Cardiac muscle cell (in vitro differentiated cells and primary cell): ENCODE data around the gene PKN3. TPM values are rescaled to one million over a fixed set of nuclear protein-coding genes. Genes with fewer than 3 reads are reported as not detected.
A peak's percentile ranks its signal among the peaks of the same experiment; 100 is the strongest.

Source experiments
- DNase-seq, 2 donors: peaks; one replicate each; pipeline versions ENCODE4 v3.0.0 to v3.0.0-alpha.2; 2010 to 2017; ENCODE audit warnings: low read depth in 1 of 2, low spot score in 1 of 2
- H3K27ac ChIP-seq: fragments of 200-600 bp; sonication (generic); 2 replicates; pipeline ENCODE4 v1.5.1; 2016
- H3K27me3 ChIP-seq: fragments of 200-600 bp; sonication (generic); 2 replicates; pipeline ENCODE4 v1.6.0; 2016; ENCODE audit warnings: control low read depth
- H3K36me3 ChIP-seq: fragments of 200-600 bp; sonication (generic); 2 replicates; pipeline ENCODE4 v1.5.1; 2016; ENCODE audit warnings: control low read depth
- H3K4me1 ChIP-seq: fragments of 200-600 bp; sonication (generic); 2 replicates; pipeline ENCODE4 v1.8.1; 2017; ENCODE audit warnings: low read depth, mild to moderate bottlenecking, mixed run types
- H3K4me3 ChIP-seq: fragments of 200-600 bp; sonication (generic); 2 replicates; pipeline ENCODE4 v1.5.1; 2016; ENCODE audit warnings: mild to moderate bottlenecking
- H3K9me3 ChIP-seq: fragments of 200-600 bp; sonication (generic); 2 replicates; pipeline ENCODE4 v1.5.1; 2017; ENCODE audit warnings: low read depth, mild to moderate bottlenecking, control low read depth
- CTCF ChIP-seq: IDR thresholded peaks from 2 replicates; pipeline ENCODE4 v1.5.1; 2012; ENCODE audit warnings: low read depth, mild to moderate bottlenecking, low read length
- polyA plus RNA-seq: library from polyadenylated mRNA; unstranded; fragments of >200 nt; fragmentation: Nextera tagmentation; extraction: Ambion mirVana; gene quantifications from 2 replicates; pipeline ENCODE4 v1.2.1, GENCODE V29; 2016
- total RNA-seq: library from RNA; depleted of rRNA; stranded (reverse); fragments of >200 nt; gene quantifications from 2 replicates; pipeline ENCODE4 v1.2.3, GENCODE V29; 2016

PKN3 gene
- total and polyA plus RNA-seq, 2 experiments from 2014 or later, result 13.4 to 17.9 TPM

DNA sequence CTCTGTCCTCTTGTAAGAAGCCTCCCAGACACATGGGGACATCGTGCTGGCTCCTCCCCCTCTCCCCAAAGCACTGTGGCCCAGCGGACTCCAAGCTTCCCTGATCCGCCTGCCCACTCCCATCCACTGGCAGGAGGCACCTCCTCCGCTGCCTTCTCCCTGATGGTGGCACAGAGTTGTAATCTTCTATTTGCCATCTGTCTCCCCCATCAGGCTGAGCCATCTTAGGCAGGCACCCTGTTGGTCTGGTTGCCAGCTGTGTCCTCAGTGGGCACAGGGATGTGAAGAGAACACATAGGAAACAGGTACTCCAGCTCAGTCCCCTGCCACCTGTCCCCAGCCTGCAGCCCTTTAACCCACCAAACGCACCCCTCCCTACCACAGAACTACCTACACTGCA is 27.0 kb downstream of the PKN3 start:
- H3K36me3 ChIP-seq, result no peaks in the 10 kb centered on the region
- no peak overlapping the region for H3K27ac ChIP-seq
- H3K4me3 ChIP-seq, result no peak overlapping the region
- H3K4me1 ChIP-seq, result no peaks in the 10 kb centered on the region
- no peaks in the 10 kb centered on the region for H3K9me3 ChIP-seq
- DNase-seq, result no peak
- H3K27me3 ChIP-seq, result no peaks in the 10 kb centered on the region
- TF ChIP-seq CTCF, result no peak

DNA sequence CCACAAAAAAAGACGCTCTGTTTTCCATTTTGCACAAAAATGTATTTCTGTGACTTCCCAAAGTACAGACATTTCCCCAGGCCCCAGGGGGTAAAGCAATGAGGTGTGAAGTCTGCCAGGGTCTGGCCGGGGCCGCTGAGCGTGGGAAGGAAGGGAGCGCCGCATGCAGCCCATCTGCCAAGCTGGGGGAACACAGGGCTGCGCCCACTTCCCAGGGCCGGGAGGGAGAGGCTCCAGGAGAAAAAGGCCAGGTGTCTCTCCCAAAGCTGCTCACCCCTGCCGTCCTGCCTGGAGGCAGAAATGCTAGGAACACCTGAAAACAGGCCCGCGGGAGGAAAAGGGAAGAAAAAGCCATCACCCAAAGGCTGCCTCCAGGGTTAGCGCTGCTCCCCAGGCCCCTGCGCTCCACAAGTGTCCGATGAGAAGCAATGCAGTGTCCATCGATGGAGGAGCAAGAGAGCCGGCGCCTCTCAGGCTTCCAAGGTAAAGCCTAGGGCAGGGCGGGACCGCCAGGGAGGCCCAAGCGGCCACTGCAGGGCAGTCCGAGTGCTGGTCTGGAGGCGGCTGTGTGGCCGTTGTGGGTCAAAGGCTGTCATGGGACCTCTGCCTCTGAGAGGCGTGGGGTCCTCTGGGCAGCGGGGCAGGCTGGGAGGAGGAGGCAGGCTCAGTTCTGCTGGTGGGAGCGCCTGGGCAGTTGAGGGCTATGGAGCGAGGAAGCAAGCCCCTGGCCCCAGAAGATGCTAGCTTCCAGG is 27.6 kb downstream of the PKN3 start:
- DNase-seq, result no peak
- Histone ChIP-seq H3K4me3 (no peak overlapping the region), H3K4me1 (no peaks in the 10 kb centered on the region), H3K9me3 (no peaks in the 10 kb centered on the region), H3K36me3 (no peaks in the 10 kb centered on the region), H3K27me3 (no peaks in the 10 kb centered on the region), H3K27ac (no peak overlapping the region)
- TF ChIP-seq CTCF, result no peak

GRCh38 chr9:128731093-128731492 is 28.8 kb downstream of the PKN3 start:
- TF ChIP-seq CTCF, result no peak
- Histone ChIP-seq H3K9me3 (no peaks in the 10 kb centered on the region), H3K36me3 (no peaks in the 10 kb centered on the region), H3K27me3 (no peaks in the 10 kb centered on the region), H3K4me1 (no peaks in the 10 kb centered on the region), H3K27ac (no peak overlapping the region), H3K4me3 (no peak overlapping the region)
- DNase-seq, result no peak

GRCh38 chr9:128731691-128732090 is 29.4 kb downstream of the PKN3 start:
- Histone ChIP-seq H3K4me1 (no peaks in the 10 kb centered on the region), H3K4me3 (no peak overlapping the region), H3K36me3 (no peaks in the 10 kb centered on the region), H3K27ac (no peak overlapping the region), H3K27me3 (no peaks in the 10 kb centered on the region), H3K9me3 (no peaks in the 10 kb centered on the region)
- no peak for DNase-seq
- TF ChIP-seq CTCF, result no peak

GRCh38 chr9:128732576-128732975 is 30.3 kb downstream of the PKN3 start:
- DNase-seq, result no peak
- TF ChIP-seq CTCF, result no peak
- peak overlapping the region; percentile 76 for H3K27ac ChIP-seq

More at GRCh38 chr9:128732576-128732975, 30.3 kb downstream of the PKN3 start:
- no peaks in the 10 kb centered on the region for H3K27me3 ChIP-seq
- no peaks in the 10 kb centered on the region for H3K36me3 ChIP-seq
- H3K9me3 ChIP-seq, result no peaks in the 10 kb centered on the region
- H3K4me1 ChIP-seq, result no peaks in the 10 kb centered on the region
- H3K4me3 ChIP-seq, result no peak overlapping the region
